HG02610 (cell line): Measurements from ENCODE around the gene PSMD10.
A peak's percentile ranks its signal among the peaks of the same experiment; 100 is the strongest.

Experiments used
- ATAC-seq: cut with Tn5 transposase; IDR thresholded peaks from one replicate; pipeline ENCODE4 v1.9.1; 2021; ENCODE audit warnings: mild to moderate bottlenecking, moderate library complexity; ENCODE audit not compliant: unreplicated experiment

Gene PSMD10

GRCh38 chrX:108072746-108073145 is 18.6 kb downstream of the PSMD10 start:
- ATAC-seq, result no peak

DNA sequence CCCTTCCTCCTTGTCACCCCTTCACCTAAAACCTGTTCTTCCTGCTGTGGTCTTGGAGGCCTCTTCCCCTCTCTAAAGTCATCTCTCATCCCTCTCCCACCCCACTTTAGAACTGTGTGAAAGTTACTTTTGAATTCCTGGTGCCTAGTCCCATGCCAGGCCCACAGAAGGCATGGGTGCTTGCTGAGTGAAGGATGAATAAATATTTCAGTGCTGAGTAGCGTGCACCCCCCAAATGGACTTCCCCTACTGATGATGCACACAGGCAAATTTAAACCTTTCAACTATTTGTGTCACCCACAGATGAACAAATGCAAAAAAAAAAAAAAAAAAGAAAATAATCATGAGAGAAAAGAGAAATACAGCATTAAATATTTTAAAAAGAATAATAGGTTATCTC is 19.8 kb downstream of the PSMD10 start:
- no peak for ATAC-seq

DNA sequence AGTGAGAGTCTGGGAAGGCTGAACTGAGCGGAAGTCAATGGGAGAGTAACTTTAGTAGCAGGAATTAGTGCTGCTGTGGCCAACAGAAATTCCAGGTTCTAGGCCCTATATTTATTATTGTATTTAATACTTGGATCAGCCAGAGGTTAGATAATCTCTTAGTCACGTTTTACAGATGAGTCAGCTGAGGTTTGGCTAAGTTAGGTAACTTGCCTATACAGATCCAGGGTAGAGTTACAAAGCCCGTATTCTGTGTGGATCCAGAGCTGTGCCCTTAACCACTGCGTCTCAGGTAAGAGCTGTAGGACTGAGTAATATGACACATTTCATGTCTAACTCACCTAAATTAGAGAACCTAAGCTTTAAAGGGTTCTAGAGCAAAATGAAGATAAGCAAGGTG is 20.5 kb downstream of the PSMD10 start:
- no peak for ATAC-seq

GRCh38 chrX:108068121-108068520 is 23.2 kb downstream of the PSMD10 start:
- no peak for ATAC-seq

DNA sequence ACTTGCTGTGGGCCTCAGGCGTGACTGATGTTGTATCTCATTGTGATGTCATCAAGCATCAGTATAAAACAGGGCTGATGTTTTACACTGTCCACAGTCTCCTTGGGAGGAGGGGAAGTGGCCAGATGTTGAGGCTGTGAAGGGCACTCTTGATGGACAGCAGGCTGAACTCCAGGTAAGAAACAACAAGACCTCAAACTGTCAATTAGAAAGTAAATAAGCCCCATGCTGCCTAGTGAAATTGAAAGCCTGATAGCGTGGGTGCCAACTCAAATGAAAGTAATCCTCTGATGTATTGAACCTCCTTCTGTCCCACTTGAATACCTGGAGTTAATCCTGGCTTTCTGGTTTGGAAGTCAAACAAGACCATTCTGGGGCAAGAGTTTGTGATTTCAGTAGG is 26.7 kb downstream of the PSMD10 start:
- ATAC-seq, result peak; percentile 78

GRCh38 chrX:108064001-108064400 is 27.3 kb downstream of the PSMD10 start:
- no peak for ATAC-seq

- ATAC-seq, result no peak
Measured at GRCh38 chrX:108059801-108060200, 31.5 kb downstream of the PSMD10 start.

DNA sequence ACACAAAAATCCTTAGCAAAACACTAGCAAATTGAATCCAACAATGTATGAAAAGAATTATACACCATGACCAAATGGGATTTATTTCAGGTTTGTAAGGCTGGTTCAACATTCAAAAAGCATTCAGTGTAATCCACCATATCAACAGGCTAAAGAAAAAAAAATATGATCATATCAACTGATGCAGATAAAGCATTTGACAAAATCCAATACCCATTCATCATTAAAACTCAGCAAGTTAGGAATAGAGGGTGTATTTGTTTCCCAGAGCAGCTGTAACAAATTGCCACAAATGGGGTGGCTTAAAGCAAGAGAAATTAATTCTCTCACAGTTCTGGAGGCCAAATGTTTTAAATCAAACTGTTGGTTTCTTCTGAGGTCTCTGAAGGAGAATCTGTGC is 35.8 kb downstream of the PSMD10 start:
- no peak for ATAC-seq

- no peak for ATAC-seq
Measured at GRCh38 chrX:108053218-108053617, 38.1 kb downstream of the PSMD10 start.

- no peak for ATAC-seq
Measured at GRCh38 chrX:108049649-108050048, 41.7 kb downstream of the PSMD10 start.

GRCh38 chrX:108044554-108045256 is 46.6 kb downstream of the PSMD10 start, which contains the start of gene VSIG1:
TSS of gene VSIG1 (plus strand) at chrX:108045065. CDS start at chrX:108045131, 66 bp downstream.
- ATAC-seq, result no peak

GRCh38 chrX:108036298-108036973 is 54.9 kb downstream of the PSMD10 start:
- ATAC-seq, result no peak

GRCh38 chrX:108034725-108035124 is 56.6 kb downstream of the PSMD10 start:
- ATAC-seq, result no peak
